ENCODE results near the gene GPATCH2.
"Not testable (repeated sequence)": the region's sequence is repeated elsewhere in the genome, so short reads cannot be mapped to it uniquely, and the experiment has no call there.

GPATCH2 gene

DNA sequence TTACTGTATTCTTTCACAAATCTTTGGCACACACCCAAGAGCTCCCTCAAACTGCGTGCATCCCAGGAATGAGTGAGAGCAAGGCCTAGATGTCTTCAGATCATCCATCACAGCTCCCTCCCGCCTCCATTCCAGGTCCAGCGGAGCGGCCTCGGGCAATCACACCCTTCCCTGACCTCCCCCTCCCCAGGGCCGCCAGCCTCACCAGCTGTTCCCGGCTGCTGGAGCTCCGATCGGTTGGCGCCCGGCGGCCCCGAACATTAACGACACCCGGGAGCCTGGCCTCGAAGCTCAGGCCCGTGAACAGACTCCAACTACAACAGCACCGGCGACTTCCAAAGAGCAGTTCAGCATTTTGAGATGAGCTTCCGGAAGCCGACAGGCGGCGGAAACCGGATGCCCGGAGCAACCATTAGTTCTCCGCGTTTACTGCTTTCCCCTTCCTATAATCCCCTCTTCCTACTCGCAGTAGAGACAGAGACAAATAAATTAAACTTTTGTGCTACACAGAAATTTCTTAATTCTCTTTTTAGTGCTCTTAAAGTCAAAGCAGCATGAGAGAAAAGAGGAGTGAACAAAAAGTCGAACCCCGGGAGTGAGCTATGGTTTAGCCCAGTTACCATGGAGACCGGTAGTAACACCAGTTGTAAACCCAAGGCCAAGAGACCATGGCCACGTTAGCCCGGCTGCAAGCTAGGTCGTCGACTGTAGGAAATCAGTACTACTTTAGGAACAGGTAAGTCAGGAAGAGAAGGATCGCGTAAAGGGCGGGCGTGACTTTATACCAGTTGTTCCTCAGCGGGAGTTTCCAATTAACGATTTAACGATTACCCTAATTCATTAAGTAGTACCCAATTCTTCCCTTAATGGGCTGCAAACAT, at the start of gene GPATCH2, which contains the start of gene SPATA17:
TSS of gene GPATCH2 (minus strand) at position 380 of the 881 bp plus-strand sequence. CDS start at position 261, 119 bp downstream.
TSS of gene SPATA17 (plus strand) at position 634 of the 881 bp plus-strand sequence. CDS start at position 669, 35 bp downstream.
- DNase-seq = peak; percentile 92

DNA sequence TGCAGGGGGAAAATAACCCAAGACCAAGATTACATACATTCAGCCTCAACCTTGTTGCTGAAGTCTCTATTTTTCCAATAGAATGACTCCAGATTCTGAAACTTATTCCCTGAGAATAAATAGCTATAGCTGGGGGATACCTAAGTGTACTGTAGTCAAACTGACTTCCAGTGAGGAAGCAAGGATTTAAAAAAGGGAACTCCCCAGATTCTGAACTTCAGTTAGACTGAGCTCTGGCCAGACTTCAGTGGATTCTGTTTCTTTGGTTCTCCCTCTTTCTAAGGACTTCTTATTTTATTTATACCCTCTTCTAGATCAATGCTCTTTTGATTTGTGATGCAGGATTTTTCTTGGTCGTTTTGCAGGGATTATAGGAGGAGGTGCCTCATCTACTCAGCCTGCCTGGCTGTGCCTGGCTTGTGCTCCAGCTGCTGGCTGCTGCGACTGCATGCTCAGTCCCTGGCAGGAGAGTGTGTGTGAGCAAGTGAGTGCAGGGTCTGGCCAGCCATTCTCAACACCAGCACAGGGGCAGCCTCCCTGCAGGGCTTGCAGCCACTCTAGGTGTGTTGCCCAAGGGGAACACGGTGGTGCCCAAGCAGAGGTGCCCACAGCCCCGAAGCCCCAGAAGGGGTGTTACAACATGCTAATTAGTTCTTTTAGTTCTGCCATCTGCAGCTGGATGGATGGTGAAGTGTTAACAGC, 43.3 kb upstream of the GPATCH2 start:
- peak; percentile 56 for DNase-seq

DNA sequence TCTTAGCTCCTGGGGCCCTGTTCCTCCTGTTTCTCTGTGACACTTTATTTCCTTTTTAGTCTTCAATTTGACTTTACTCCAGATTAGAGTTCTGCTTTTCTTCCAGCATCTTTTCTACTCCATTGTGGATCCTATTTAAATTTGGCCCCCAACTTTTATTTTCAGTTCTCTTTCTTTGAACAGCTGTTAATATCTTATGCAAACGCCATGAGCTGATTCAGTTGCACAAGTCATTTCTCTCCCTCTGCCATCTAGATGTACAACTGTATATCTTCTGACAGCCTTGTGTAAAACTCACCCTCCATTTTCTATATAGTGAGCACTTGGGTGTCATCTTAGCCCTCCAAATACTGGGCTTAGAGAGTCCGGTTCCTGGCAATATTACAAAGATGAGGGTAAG, 42.5 kb upstream of the GPATCH2 start:
- no peak for DNase-seq

DNA sequence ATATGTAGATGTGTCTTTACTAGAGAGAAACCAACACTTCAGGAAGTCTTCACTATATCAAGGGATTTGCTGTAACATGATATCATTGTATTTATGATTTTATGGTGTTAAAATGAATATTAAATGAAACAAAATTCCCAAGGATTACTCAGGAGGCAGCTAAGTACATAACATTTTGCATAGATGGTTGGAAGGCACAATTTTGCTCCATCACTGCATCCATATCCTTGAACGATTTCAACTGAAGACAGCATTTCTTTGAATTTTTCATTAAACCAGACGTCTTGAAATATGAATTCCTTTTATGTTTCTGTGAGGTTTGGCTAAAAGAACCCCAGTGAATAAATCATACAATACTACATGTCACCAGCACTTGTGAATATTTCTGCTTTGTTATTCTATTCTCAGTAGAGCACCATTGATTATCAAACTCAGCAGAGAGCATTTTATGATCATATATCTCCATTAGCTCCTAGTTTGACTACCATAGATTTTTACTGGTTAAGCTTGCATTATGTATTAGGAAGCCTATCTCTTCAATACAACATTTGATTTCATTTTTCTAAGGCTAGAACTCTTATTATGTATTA, 37.6 kb upstream of the GPATCH2 start:
- DNase-seq = no peak

DNA sequence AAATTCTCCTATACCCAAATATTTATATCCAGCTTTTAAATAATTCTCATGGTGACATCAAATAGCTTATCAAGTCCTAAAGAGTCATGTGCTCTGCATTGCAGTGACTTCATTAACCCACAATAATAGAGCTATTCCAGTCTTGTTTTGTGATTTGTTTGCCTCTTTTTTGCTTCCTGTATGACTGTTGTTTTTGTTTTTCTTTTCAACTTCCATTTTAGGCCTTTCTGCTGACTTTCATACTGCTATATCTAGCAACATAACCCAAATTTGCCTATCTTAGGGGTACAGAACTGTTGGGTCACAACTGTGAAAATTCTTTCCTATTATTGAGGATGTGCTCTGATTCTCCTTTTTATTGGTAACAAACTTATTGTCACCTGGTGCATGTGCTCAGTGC, 30.5 kb upstream of the GPATCH2 start:
- DNase-seq = no peak

DNA sequence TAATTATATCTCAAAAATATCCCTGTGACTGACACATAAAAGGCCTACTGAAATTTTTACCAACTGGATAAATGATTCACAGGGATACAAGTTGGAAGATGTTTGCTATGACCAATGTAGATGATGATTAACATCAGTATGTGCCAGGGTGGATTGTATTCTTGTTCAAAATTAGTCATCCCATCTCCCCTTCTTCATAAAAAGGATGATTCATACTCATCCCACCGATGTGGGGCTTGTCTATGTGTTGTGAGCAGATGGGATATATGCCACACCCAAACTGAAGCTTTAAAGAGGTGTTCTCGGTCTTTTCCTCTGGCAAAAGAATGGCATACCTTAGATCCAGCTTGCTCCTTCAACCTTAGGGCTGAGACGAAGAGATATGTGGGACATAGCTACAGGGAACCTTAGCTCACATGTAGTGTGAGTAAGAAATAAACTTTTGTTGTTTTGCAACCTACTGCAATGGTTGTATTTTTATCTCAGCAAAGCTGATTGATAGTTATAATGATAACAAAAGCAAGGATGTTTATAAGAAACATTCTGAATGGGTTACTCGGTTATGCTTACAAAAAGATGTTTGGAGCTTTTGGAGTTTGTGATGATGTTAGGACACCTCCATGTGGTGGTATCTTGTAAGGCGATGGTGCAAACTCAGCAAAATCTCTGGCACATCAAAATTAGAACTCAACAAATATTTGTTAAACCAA, 29.6 kb upstream of the GPATCH2 start:
- no peak for DNase-seq

DNA sequence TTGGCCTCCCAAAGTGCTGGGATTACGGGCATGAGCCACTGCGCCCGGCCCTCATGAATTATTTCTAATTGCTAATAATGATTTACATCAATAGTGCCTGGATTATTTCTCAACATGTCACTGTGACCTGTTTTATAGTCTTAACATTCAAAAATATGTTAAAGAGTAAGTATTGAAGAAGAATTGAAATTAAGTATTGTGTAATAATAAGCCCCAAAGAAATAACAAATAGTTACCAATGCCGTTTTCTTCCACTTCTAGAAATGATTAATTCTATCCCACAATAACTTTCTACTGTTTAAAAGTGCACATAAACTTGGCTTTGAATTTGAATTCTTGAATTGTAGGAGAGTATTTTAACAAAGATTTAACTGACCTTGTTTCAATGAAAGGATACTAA, 19.8 kb upstream of the GPATCH2 start:
- no peak for DNase-seq

DNA sequence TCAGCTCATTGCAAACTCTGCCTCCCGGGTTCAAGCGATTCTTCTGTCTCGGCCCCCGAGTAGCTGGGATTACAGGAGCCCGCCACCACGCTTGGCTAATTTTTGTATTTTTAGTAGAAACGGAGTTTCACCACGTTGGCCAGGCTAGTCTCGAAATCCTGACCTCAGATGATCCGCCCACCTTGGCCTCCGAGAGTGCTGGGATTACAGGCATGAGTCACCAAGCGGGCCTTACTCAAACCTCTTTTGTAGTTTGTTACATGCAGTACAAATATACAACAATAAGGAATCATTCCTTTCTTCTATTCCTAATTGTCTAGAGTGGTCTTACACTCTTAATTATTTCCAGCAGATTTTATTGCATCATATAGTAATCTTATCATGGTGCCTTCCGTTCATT, 16.9 kb upstream of the GPATCH2 start:
- DNase-seq = peak; percentile 57

DNA sequence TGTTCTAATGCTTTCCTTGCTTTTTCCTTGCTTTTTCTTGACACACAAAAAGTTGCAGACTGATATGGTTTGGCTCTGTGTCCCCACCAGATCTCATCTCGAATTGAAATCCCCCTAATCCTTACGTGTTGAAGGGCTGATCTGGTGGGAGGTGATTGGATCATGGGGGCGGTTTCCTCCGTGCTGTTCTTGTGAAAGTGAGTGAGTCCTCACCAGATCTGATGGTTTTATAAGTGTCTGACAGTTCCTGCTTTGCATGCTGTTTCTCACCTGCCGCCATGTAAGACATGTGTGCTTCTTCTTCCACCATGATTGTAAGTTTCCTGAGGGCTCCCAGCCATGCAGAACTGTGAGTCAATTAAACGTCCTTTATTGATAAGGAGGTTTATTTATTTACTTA, 11.6 kb upstream of the GPATCH2 start:
- peak; percentile 61 for DNase-seq

DNA sequence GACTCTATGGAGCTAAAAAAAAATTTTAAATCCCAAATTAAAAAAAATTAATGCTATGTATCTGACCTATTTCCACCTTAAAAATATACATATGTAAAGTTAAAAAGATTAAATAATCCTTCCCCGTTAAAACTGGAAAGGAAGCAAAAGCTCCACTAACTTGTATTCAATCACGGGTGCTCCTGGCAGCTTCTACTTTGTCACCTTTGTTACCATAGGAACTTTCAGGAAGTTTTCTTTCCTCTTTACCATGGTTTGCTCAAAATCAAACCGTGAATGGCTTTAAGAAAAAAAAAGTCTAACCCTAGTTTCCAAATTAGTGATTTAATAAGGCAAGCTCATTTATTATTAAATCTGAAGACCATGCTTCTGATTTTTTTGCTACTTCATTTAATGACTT, 3.5 kb downstream of the GPATCH2 start:
- no peak for DNase-seq

DNA sequence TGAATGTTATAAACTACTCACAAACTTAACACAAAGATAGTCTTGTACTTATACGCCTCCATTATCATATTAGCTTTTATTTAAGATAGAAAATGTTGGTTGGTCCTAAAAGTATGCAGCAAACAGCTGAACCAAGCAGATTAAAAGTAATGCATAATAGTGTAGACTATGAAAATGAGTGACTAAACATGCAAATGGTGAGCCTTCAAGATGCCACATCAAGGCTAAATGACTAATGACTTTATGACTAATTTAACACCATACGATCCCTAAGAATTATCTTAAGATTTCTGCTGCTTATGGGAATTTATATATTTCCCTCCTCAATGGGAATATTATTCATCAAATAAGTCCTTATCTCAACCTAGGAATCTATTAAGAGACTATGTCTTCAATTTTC, 4.6 kb downstream of the GPATCH2 start:
- no peak for DNase-seq

DNA sequence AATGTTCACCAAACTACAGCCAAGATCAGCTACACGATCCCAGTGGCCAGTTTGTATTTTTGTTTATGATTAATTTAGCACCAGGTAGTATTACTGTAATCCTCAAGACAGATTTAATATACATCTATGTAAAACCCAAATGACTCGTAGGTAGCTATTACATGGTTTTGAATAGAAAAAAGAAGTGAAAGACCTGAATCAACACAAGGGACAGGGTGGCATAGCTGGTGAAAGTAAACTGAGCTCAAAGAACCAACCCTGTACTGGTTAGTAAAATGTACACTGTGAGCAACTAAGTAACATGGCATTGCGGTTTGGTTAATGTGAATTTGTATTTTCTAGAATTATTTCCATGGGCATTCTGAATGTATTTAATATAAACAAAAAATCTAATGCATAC, 8.8 kb downstream of the GPATCH2 start:
- DNase-seq = no peak

DNA sequence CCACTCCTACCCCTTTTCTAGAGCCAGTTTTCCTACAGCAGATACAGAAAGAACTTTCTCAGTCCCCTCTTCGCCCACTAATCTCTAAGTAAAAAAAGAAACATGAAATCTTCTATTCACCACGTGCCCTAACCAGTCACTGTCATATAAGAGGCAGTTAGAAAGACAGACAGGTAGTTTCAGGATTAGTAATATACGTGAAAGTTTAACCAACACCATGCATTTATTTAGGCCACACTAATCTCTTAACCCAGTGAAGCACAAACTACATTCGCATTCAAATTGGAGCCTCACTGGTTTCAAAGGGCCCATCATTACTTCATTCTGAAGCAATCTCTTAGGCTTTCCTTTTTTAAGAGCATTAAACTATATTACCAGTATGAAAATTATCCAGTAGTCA, 10.1 kb downstream of the GPATCH2 start:
- no peak for DNase-seq

DNA sequence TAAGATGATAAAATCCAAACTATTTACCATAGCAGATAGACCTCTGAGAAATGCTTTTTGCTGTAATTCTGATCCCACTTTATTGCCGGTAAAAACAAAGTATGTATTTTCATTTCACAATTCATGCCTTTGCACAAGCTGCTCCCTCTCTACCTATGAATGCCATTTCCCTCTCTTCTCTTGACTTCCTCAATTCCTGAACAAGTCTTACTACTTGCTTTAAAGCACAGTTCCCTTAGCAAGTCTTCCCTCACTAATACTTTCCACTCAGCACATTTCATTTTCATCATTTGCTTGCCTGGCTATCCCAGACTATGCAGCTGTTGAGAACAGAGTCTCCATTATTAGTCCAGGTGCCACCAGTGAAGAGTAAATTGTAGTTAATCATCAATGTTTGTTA, 13.8 kb downstream of the GPATCH2 start:
- no peak for DNase-seq

DNA sequence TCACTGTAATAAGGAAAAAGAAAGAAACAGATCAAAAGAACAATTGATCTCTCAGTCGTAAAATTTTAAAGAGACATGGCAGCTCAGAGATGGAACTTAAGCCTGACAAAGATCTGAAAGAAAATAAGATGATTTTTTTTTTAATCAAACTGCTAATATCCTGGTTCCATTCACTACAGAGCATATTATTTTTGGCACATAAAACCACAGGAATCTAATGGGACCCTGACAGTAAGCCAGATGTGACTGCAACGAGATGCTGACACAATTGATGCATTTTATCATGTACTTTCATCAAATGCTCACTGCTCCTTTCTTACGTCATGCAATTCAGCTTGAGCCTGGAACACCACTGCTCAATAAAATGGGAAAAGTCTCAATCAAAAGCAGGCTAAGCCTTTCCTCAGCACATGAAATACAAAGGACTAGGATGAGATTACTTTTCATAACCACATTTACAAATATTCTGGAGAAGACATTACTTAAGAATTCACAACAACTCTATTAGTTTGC, 16.6 kb downstream of the GPATCH2 start:
- no peak for DNase-seq

DNA sequence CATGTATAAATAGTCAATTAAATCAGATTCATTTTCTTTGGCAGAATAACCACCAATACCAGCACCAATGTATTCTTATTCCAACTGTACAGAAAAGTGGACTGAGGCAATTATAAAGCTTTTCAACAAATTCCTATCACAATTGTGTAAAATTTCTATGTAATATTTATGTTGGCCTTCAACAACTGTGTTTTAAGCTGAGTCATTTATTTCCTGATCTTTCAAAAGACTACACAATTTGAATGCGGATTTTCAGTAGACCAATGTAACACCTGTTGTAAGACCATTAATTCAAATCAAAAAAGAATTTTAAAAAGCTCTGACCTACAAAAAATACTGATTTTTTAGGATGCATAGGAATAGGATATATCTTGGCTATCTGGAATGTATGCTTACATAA, 25.5 kb downstream of the GPATCH2 start:
- no peak for DNase-seq

DNA sequence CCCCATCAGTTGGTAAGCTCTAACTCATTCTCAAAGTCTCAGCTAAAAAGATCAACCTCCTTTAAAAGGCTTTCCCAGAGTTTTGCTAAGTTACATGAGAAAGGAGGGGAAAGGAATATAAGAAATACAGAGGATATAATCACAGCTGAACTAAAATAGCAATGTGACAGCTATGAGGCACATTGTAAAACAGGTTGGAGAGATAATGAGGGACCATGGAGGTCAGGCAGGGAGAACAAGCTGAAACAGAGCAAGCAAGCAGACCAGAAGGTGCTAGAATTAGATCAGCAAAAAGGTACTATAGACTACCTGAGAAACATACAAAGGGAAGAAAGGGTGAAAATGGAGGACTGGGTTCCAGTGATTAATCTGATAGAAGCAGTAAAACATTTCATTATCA, 28.5 kb downstream of the GPATCH2 start:
- DNase-seq = no peak

DNA sequence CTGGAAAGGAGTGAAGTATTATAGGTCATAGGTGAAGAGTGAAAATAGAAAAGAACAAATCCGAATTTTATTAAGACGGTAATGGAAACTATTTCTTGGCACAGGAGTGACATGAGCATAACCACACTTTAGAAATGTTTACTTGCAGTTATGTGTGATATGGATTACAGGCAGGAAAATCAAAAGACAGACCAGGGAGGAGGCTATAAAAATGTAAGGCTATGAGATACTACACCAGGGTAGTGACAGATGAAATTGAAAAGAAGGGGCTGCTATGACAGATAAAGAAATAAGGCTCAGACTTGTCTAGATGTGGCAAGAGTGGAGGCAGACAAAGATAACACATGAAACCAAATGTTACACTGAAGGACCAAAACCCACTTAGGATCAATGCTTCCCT, 31.7 kb downstream of the GPATCH2 start:
- no peak for DNase-seq

DNA sequence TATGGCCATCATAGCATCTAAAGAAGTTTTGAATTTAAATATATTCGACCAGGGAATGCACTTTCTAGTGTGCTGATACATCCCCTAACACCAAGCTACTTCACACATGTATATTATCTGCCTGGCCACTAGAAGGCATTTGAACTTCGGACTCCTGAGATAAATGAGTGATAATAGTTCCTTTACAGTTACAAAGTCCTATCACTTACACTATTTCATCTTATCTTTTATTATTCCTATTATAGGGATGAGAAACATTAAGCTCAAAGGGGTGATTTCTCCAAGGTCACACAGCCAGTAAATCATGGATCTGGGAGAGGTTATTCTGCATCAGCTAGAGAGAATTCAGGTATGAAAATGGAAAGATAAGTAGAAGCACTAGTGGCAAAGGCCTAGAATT, 40.3 kb downstream of the GPATCH2 start:
- DNase-seq = no peak

DNA sequence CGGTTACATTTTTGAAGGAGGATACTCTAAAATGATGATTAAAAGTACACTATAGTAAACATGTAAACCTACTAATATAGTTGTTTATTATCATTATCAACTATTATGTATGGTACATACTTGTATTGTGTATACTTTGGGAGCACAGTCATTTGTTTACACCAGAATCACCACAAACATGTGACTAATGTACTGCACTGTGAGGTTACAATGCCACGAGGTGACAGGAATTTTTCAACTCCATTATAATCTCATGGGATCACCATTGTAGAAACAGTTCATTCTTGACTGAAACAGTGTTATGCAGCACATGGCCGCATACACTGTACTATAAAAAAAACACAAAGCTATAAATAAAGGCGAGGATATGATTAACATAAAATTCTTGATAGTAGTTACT, 44.3 kb downstream of the GPATCH2 start:
- no peak for DNase-seq

DNA sequence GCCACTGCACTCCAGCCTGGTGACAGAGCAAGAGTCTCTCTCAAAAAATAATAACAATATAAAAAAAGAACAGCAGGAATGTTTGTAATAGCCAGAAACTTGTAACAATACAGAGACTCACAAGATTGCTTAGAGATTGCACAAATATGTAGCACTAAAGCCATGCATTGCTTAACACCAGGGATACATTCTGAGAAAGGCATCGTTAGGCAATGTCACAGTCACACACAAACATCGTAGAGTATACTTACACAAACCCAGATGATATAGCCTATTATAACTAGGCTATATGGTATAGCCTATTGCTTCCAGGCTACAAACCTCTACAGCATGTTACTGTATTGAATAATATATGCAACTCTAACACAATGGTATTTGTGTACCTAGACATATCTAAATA, 45.3 kb downstream of the GPATCH2 start:
- no peak for DNase-seq

DNA sequence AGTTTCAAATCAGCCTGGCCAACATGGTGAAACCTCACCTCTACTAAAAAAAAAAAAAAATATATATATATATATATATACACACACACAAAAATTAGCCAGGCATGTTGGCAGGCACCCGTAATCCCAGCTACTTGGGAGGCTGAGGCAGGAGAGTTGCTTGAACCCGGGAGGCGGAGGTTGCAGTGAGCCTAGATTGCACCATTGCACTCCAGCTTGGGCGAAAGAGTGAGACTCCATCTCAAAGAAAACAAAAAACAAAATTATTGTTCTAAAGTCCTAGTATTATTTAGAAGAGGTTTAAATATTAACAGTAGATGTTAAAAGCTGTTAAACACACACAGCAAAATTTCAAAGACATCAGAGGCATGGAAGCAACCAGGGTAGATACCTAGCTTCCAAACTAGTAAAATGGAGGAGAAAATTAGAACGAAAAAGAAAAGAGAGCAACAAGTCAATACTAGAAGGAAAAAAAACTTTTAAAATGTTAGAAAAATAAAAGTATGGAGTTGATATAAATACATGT, 46.5 kb downstream of the GPATCH2 start:
- DNase-seq = not testable (repeated sequence)

DNA sequence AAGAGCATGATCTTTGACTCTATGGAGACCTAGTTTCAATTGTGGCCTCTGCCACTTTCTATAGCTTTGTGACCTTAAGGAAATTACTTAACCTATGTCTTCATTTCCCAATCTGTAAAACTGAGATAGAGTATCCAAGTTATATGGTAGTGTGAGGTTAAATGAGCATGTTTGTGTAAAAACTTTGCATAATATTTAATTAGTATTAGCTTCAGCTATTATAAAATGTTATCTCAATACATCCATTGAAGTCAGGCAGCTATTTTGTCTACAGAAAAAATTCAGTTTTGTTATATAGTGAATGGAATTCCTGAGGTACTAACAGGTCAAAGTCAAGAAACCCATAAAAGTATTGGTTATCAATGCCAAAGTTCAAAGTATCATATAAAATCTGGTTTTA, 53.6 kb downstream of the GPATCH2 start:
- no peak for DNase-seq

All from islet precursor cell (in vitro differentiated cells).